Posterior vena cava (tissue), 2 donors: ENCODE data around the gene REXO4. TPM values are rescaled to one million over a fixed set of nuclear protein-coding genes. Genes with fewer than 3 reads are reported as not detected.
A peak's percentile ranks its signal among the peaks of the same experiment; 100 is the strongest.

Experiments used
- DNase-seq: peaks from one replicate; pipeline ENCODE4 v3.0.0-alpha.2; 2020; ENCODE audit warnings: low spot score
- intact Hi-C, 2 donors: fragments of 100-400 bp; cut with DNase I; formaldehyde crosslinking; loops; one replicate each; pipeline versions ENCODE4 v1.14.1 to v1.14.2; 2022 to 2023
- total RNA-seq, 2 donors: library from RNA; stranded (reverse); fragmentation: NEBNext Ultra II Directional; extraction: Animal tissue kit (Norgen Biotek cat#: 25700); gene quantifications; one replicate each; pipeline ENCODE4 v1.2.1, GENCODE V29; 2021
- donor health status: DM: yes; HTN: yes; CAD: no.
- donor health status: DM: yes; HTN: yes; CAD: no.

REXO4 gene
- total RNA-seq, 2 donors from 2014 or later: 10.4 to 11.1 TPM

GRCh38 chr9:133426011-133426410, 8.2 kb upstream of the REXO4 start:
- intact Hi-C loops: no loop called here
- no peak for DNase-seq

GRCh38 chr9:133425049-133425632, 7.3 kb upstream of the REXO4 start:
- intact Hi-C loops: no loop called here
- DNase-seq: no peak

- no peak for DNase-seq
- intact Hi-C loops: no loop called here
These were observed 6.4 kb upstream of the REXO4 start for GRCh38 chr9:133424187-133424586.

GRCh38 chr9:133423216-133423615, 5.4 kb upstream of the REXO4 start:
- intact Hi-C loops: no loop called here
- no peak for DNase-seq

- DNase-seq: no peak
- intact Hi-C loops: no loop called here
These were observed 4.1 kb upstream of the REXO4 start, which contains the start of gene ADAMTS13 for GRCh38 chr9:133421615-133422542. ADAMTS13 (plus strand) TSS chr9:133422367; CDS start chr9:133422444, 77 bp downstream.

GRCh38 chr9:133420392-133420827, 2.6 kb upstream of the REXO4 start:
- DNase-seq: no peak
- intact Hi-C loops: no loop called here

GRCh38 chr9:133419005-133419404, 1.2 kb upstream of the REXO4 start:
- intact Hi-C loops: loop anchor here in 1 of 2 donors (5.0 kb wide), 1 partner anchor 608 kb away; the partner anchor contains the start of gene BRD3OS
- DNase-seq: no peak

- DNase-seq: no peak
- intact Hi-C loops: loop anchor here in 1 of 2 donors (5.0 kb wide), 1 partner anchor 612 kb away; the partner anchor contains the start of gene BRD3OS
These were observed 2.6 kb downstream of the REXO4 start for GRCh38 chr9:133415170-133415569.

GRCh38 chr9:133408042-133408441, 9.8 kb downstream of the REXO4 start:
- no peak for DNase-seq
- intact Hi-C loops: loop anchor here in 1 of 2 donors (5.0 kb wide), 1 partner anchor 79 kb away; no protein-coding TSS in a partner anchor

- peak; percentile 92 for DNase-seq
- intact Hi-C loops: loop anchor here in 1 of 2 donors (5.0 kb wide), 1 partner anchor 81 kb away; no protein-coding TSS in a partner anchor
These were observed 11.1 kb downstream of the REXO4 start for GRCh38 chr9:133406480-133407307.

- intact Hi-C loops: loop anchor here (2.0 to 5.0 kb wide), 2 partner anchors 82 to 83 kb away; no protein-coding TSS in a partner anchor
These were observed 12.0 kb downstream of the REXO4 start for GRCh38 chr9:133405508-133406438.

GRCh38 chr9:133404454-133405002, 13.3 kb downstream of the REXO4 start:
- intact Hi-C loops: loop anchor here (2.0 to 5.0 kb wide), 2 partner anchors 83 to 84 kb away; no protein-coding TSS in a partner anchor

More at GRCh38 chr9:133405508-133406438, 12.0 kb downstream of the REXO4 start:
- no peak for DNase-seq

GRCh38 chr9:133403766-133404453, 13.9 kb downstream of the REXO4 start:
- intact Hi-C loops: loop anchor here in 1 of 2 donors (2.0 kb wide), 1 partner anchor 85 kb away; no protein-coding TSS in a partner anchor
- DNase-seq: no peak

More at GRCh38 chr9:133404454-133405002, 13.3 kb downstream of the REXO4 start:
- DNase-seq: no peak

GRCh38 chr9:133402689-133403088, 15.1 kb downstream of the REXO4 start:
- no peak for DNase-seq
- intact Hi-C loops: no loop called here

GRCh38 chr9:133401588-133401987, 16.2 kb downstream of the REXO4 start:
- no peak for DNase-seq
- intact Hi-C loops: no loop called here

GRCh38 chr9:133400292-133400691, 17.5 kb downstream of the REXO4 start:
- intact Hi-C loops: no loop called here
- no peak for DNase-seq

GRCh38 chr9:133397895-133398294, 19.9 kb downstream of the REXO4 start:
- DNase-seq: no peak
- intact Hi-C loops: no loop called here
